Panc1 (cell line): ENCODE data around the gene RAB30. TPM values are rescaled to one million over a fixed set of nuclear protein-coding genes. Genes with fewer than 3 reads are reported as not detected.

Experiments
- ATAC-seq: fragments of 200-7000 bp; cut with Tn5 transposase; 2 replicates; pipeline ENCODE4 v1.9.1; 2020; ENCODE audit warnings: mild to moderate bottlenecking, moderate library complexity
- BruUV-seq: library from RNA; stranded (reverse); fragments of 400-500 nt; replicated peaks from 2 replicates; lab custom pipeline; 2021; lab: Mats Ljungman, UMichigan
- CTCF ChIA-PET: fragments of 300-600 bp; sonication (Branson Sonifier 250); formaldehyde crosslinking; loops from one replicate; lab custom pipeline; 2022; ENCODE audit warnings: antibody characterized with exemption; lab: Charles Lee
- POLR2A ChIA-PET: fragments of 300-600 bp; sonication (Branson Sonifier 250); formaldehyde crosslinking; loops from one replicate; lab custom pipeline; 2022; ENCODE audit warnings: antibody characterized with exemption; lab: Charles Lee
- DNase-seq: peaks from one replicate; pipeline ENCODE4 v3.0.0-alpha.2; 2010; ENCODE audit warnings: low read depth, low spot score
- H3K27ac ChIP-seq: 2 replicates; pipeline ENCODE4 v1.5.1; 2011; ENCODE audit warnings: mild to moderate bottlenecking, low read length, inconsistent platforms
- H3K27me3 ChIP-seq: fragments of 200-500 bp; sonication (Bioruptor generic); 2 replicates; pipeline ENCODE4 v1.6.0; 2014; ENCODE audit warnings: low read length, inconsistent platforms; ENCODE audit not compliant: control insufficient read depth, insufficient read depth
- H3K36me3 ChIP-seq: fragments of 200-500 bp; sonication (Bioruptor generic); 2 replicates; pipeline ENCODE4 v1.5.1; 2014; ENCODE audit warnings: inconsistent platforms, mild to moderate bottlenecking, low read length, moderate library complexity; ENCODE audit not compliant: control insufficient read depth, insufficient read depth
- H3K4me1 ChIP-seq: 2 replicates; pipeline ENCODE4 v1.5.1; 2011; ENCODE audit warnings: inconsistent platforms, mild to moderate bottlenecking, low read length, moderate library complexity; ENCODE audit not compliant: control insufficient read depth, insufficient read depth
- H3K4me3 ChIP-seq, 2 experiments: 2 replicates each; pipeline ENCODE4 v1.5.1; 2011 to 2012; ENCODE audit warnings: low read depth in 2 of 2, low read length in 2 of 2, mild to moderate bottlenecking in 2 of 2, inconsistent platforms in 1 of 2, moderate library complexity in 1 of 2
- H3K9me3 ChIP-seq: fragments of 200-500 bp; sonication (Bioruptor generic); 2 replicates; pipeline ENCODE4 v1.5.1; 2014; ENCODE audit warnings: low read depth, mild to moderate bottlenecking, inconsistent platforms, low read length, moderate library complexity; ENCODE audit not compliant: control insufficient read depth, insufficient read depth
- CTCF ChIP-seq: fragments of 450-650 bp; IDR thresholded peaks from 2 replicates; pipeline ENCODE4 v1.5.1; 2017; ENCODE audit warnings: mild to moderate bottlenecking
- POLR2AphosphoS5 ChIP-seq: IDR thresholded peaks from 2 replicates; pipeline ENCODE4 v1.6.1; 2012; ENCODE audit warnings: mild to moderate bottlenecking, low read depth, low read length, moderate library complexity
- REST ChIP-seq, 2 experiments: IDR thresholded peaks; 2 replicates each; pipeline ENCODE4 v1.6.1; 2011 to 2012; ENCODE audit warnings: low read depth in 2 of 2, control low read depth in 1 of 2, low read length in 1 of 2, mild to moderate bottlenecking in 1 of 2, moderate library complexity in 1 of 2; ENCODE audit not compliant: insufficient read depth in 1 of 2
- SIN3A ChIP-seq: IDR thresholded peaks from 2 replicates; pipeline ENCODE4 v1.6.1; 2012; ENCODE audit warnings: low read depth, mild to moderate bottlenecking, low read length, moderate library complexity, borderline replicate concordance; ENCODE audit not compliant: insufficient read depth
- TCF7L2 ChIP-seq: IDR thresholded peaks from 2 replicates; pipeline ENCODE4 v1.6.1; 2011; ENCODE audit warnings: mild to moderate bottlenecking, low read depth, low read length, inconsistent platforms
- in situ Hi-C: cut with HindIII; loops from 2 replicates; pipeline ENCODE4 v1.10.0; 2016; ENCODE audit warnings: low sequenced_read_pairs, low pct_unique_long_range_greater_than_20kb
- intact Hi-C: fragments of 100-400 bp; cut with micrococcal nuclease; formaldehyde crosslinking; loops from one replicate; pipeline ENCODE4 v1.10.0; 2022; ENCODE audit not compliant: unreplicated experiment
- total RNA-seq: library from RNA; stranded (reverse); gene quantifications from one replicate; pipeline ENCODE4 v1.2.1, GENCODE V29; 2021; ENCODE audit not compliant: unreplicated experiment

RAB30 gene
- total RNA-seq, 1 experiment from 2014 or later, result 19.0 TPM

DNA sequence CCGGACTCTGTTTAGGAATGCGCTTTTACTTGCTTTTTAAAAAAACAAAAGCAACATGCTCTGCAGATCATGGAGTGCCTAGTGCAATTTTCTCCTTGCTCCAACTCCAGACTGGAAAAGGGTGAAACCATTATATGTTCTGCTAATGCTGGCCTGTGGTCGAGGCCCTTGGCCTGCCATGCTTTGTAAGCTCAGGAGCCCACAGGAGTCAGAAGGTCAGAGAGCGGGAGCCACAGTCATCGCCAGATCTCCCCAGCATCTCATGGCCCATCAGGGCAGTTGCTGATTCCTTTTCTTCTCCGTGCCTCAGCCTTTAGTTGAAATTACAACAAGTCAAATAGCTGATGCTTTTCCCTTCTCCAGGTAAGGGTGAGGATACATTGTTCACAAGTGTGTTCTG, 89.8 kb downstream of the RAB30 start:
- no peak for DNase-seq
- BruUV-seq, result no TSS peak
- POLR2A ChIA-PET, result no interaction called here

DNA sequence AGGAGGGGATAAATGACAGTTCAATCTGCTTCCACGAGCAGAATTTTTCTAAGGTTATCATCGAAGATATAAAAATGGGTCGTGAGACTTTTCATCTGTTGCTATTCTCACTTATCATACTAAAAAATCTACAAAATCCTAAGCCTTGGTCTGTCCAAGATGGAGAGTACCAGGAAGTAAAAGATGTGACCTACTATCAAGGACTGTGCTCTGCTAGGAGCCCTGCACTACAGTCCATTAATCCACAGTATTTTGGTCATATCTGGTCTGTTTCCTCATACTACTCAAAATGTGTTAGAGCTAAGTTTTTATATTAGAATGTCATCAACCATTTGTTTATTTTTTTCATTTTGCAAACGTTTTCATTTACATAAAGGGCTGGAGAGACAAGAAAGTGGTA, 90.8 kb downstream of the RAB30 start:
- CTCF ChIA-PET, result no interaction called here

More for the DNA sequence above, 89.8 kb downstream of the RAB30 start:
- TF ChIP-seq POLR2AphosphoS5 (no peak), CTCF (no peak)
- no peak overlapping the region for H3K27ac ChIP-seq
- CTCF ChIA-PET, result no interaction called here
- in situ Hi-C loops (no loop called here), intact Hi-C loops (no loop called here)
- no peak overlapping the region for H3K4me3 ChIP-seq
- no peaks in the 10 kb centered on the region for H3K36me3 ChIP-seq
- H3K4me1 ChIP-seq, result peaks cover 6% of the 10 kb centered on the region; the same call in 1 of the 2 replicates
- ATAC-seq, result no peak
- no peaks in the 10 kb centered on the region for H3K27me3 ChIP-seq
- H3K9me3 ChIP-seq, result no peaks in the 10 kb centered on the region

DNA sequence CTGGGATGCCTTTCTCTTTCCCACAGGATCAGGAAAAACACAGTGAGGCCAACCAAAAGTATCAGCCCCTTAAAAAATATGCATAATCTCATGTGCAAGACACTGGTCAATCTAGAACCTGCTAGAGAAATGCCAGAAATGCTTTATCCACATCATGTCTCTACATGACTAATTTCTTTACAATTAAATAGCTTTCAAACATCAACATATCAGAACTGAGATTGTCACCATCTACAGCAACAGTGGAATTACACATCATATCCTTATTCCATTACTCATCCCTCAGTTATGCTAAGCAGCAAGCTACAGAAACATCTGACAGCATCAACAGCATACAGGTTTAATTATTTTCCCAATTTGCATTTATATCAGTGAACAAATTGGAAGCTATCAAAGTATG, 91.4 kb downstream of the RAB30 start:
- Histone ChIP-seq H3K4me3 (no peak overlapping the region), H3K27ac (no peak overlapping the region), H3K36me3 (no peaks in the 10 kb centered on the region), H3K4me1 (peaks cover 6% of the 10 kb centered on the region; the same call in 1 of the 2 replicates), H3K27me3 (no peaks in the 10 kb centered on the region), H3K9me3 (no peaks in the 10 kb centered on the region)
- DNase-seq, result peak; percentile 76
- TF ChIP-seq POLR2AphosphoS5 (no peak), REST (IDR thresholded peaks at IDR 0.05; ENCODE audit: insufficient read depth in 1 of 2, low read depth in 2 of 2, low read length in 1 of 2) (no peak), CTCF (no peak), TCF7L2 (no peak), SIN3A (no peak)
- in situ Hi-C loops (no loop called here), intact Hi-C loops (no loop called here)
- ChIA-PET CTCF (no interaction called here), POLR2A (no interaction called here)
- BruUV-seq, result no TSS peak
- ATAC-seq, result peak; percentile 87

More for the DNA sequence above, 90.8 kb downstream of the RAB30 start:
- Histone ChIP-seq H3K4me1 (peaks cover 6% of the 10 kb centered on the region; the same call in 1 of the 2 replicates), H3K27me3 (no peaks in the 10 kb centered on the region), H3K27ac (no peak overlapping the region), H3K4me3 (no peak overlapping the region), H3K9me3 (no peaks in the 10 kb centered on the region), H3K36me3 (no peaks in the 10 kb centered on the region)
- BruUV-seq, result no TSS peak
- TF ChIP-seq POLR2AphosphoS5, result no peak
- in situ Hi-C loops, result no loop called here
- intact Hi-C loops, result no loop called here
- DNase-seq (no peak), ATAC-seq (no peak)
- POLR2A ChIA-PET, result no interaction called here
